IPS DF 4.7 (cell line): ENCODE data around the gene NPY2R.

ENCODE experiments used
- DNase-seq: peaks from one replicate; pipeline ENCODE4 v3.0.0-alpha.2; 2013; ENCODE audit warnings: low spot score; ENCODE audit errors: extremely low read depth

The NPY2R gene

GRCh38 chr4:155208258-155209054 lies at the start of gene NPY2R:
Gene NPY2R (plus strand): TSS chr4:155208636. CDS start chr4:155213940, 5,304 bp downstream.
- no peak for DNase-seq

GRCh38 chr4:155161357-155161756 lies 47.1 kb upstream of the NPY2R start:
- DNase-seq, result no peak

GRCh38 chr4:155164718-155165117 lies 43.7 kb upstream of the NPY2R start:
- no peak for DNase-seq

- DNase-seq, result no peak
These were observed 37.9 kb upstream of the NPY2R start for GRCh38 chr4:155170569-155170968.

GRCh38 chr4:155173371-155173770 lies 35.1 kb upstream of the NPY2R start:
- DNase-seq, result no peak

GRCh38 chr4:155174668-155175067 lies 33.8 kb upstream of the NPY2R start:
- DNase-seq, result no peak

GRCh38 chr4:155179216-155179615 lies 29.2 kb upstream of the NPY2R start:
- no peak for DNase-seq

- DNase-seq, result no peak
These were observed 21.5 kb upstream of the NPY2R start for GRCh38 chr4:155186972-155187371.

- no peak for DNase-seq
These were observed 20.4 kb upstream of the NPY2R start for GRCh38 chr4:155187989-155188388.

- DNase-seq, result no peak
These were observed 18.3 kb upstream of the NPY2R start for GRCh38 chr4:155190099-155190498.

- no peak for DNase-seq
These were observed 10.7 kb upstream of the NPY2R start for GRCh38 chr4:155197757-155198156.

- no peak for DNase-seq
These were observed 740 bp upstream of the NPY2R start for GRCh38 chr4:155207534-155208257.

GRCh38 chr4:155220025-155220424 lies 11.6 kb downstream of the NPY2R start:
- DNase-seq, result no peak

- DNase-seq, result no peak
These were observed 18.7 kb downstream of the NPY2R start for GRCh38 chr4:155227131-155227530.

GRCh38 chr4:155228713-155229112 lies 20.3 kb downstream of the NPY2R start:
- no peak for DNase-seq

GRCh38 chr4:155232432-155232831 lies 24.0 kb downstream of the NPY2R start:
- DNase-seq, result no peak

GRCh38 chr4:155234206-155234605 lies 25.8 kb downstream of the NPY2R start:
- DNase-seq, result no peak

- DNase-seq, result no peak
These were observed 29.1 kb downstream of the NPY2R start for GRCh38 chr4:155237567-155237966.

- DNase-seq, result no peak
These were observed 32.8 kb downstream of the NPY2R start for GRCh38 chr4:155241225-155241624.

- no peak for DNase-seq
These were observed 33.2 kb downstream of the NPY2R start for GRCh38 chr4:155241664-155242063.

- no peak for DNase-seq
These were observed 36.7 kb downstream of the NPY2R start for GRCh38 chr4:155245105-155245504.

GRCh38 chr4:155248002-155248896 lies 39.8 kb downstream of the NPY2R start:
- DNase-seq, result peak; percentile 16
